GM18511 (cell line): ENCODE results near the gene SLC27A6.
"Not testable (repeated sequence)": the region's sequence is repeated elsewhere in the genome, so short reads cannot be mapped to it uniquely, and the experiment has no call there.

Source experiments
- ATAC-seq: cut with Tn5 transposase; IDR thresholded peaks from one replicate; pipeline ENCODE4 v1.9.1; 2021; ENCODE audit warnings: mild to moderate bottlenecking, moderate library complexity; ENCODE audit not compliant: unreplicated experiment

The SLC27A6 gene

GRCh38 chr5:128965011-128965637, at the start of gene SLC27A6:
Gene SLC27A6, plus strand, starts transcription at chr5:128965488. Its CDS starts 650 bp downstream, at chr5:128966138.
- ATAC-seq, result no peak

- ATAC-seq, result no peak
These were observed 45.7 kb upstream of the SLC27A6 start for GRCh38 chr5:128919542-128919941.

- ATAC-seq, result no peak
These were observed 44.7 kb upstream of the SLC27A6 start for GRCh38 chr5:128920345-128921215.

GRCh38 chr5:128924299-128924698, 41.0 kb upstream of the SLC27A6 start:
- ATAC-seq, result no peak

- no peak for ATAC-seq
These were observed 39.3 kb upstream of the SLC27A6 start for GRCh38 chr5:128925973-128926372.

GRCh38 chr5:128927644-128928043, 37.6 kb upstream of the SLC27A6 start:
- no peak for ATAC-seq

GRCh38 chr5:128932232-128932631, 33.1 kb upstream of the SLC27A6 start:
- not testable (repeated sequence) for ATAC-seq

- not testable (repeated sequence) for ATAC-seq
These were observed 22.2 kb upstream of the SLC27A6 start for GRCh38 chr5:128943100-128943499.

GRCh38 chr5:128949847-128950546, 15.3 kb upstream of the SLC27A6 start:
- ATAC-seq, result no peak

- ATAC-seq, result not testable (repeated sequence)
These were observed 14.0 kb upstream of the SLC27A6 start for GRCh38 chr5:128951301-128951700.

GRCh38 chr5:128956164-128956563, 9.1 kb upstream of the SLC27A6 start:
- ATAC-seq, result no peak

GRCh38 chr5:128962211-128962610, 3.1 kb upstream of the SLC27A6 start:
- no peak for ATAC-seq

- ATAC-seq, result no peak
These were observed 482 bp downstream of the SLC27A6 start for GRCh38 chr5:128965638-128966302.

GRCh38 chr5:128966375-128966774, 1.1 kb downstream of the SLC27A6 start:
- ATAC-seq, result no peak

GRCh38 chr5:128966846-128967245, 1.6 kb downstream of the SLC27A6 start:
- no peak for ATAC-seq

- ATAC-seq, result no peak
These were observed 8.0 kb downstream of the SLC27A6 start for GRCh38 chr5:128973244-128973643.

GRCh38 chr5:128974567-128974966, 9.3 kb downstream of the SLC27A6 start:
- ATAC-seq, result no peak

GRCh38 chr5:128979761-128980160, 14.5 kb downstream of the SLC27A6 start:
- no peak for ATAC-seq

GRCh38 chr5:128980917-128981316, 15.6 kb downstream of the SLC27A6 start:
- no peak for ATAC-seq

- ATAC-seq, result no peak
These were observed 19.2 kb downstream of the SLC27A6 start for GRCh38 chr5:128984480-128984879.

GRCh38 chr5:128988476-128988875, 23.2 kb downstream of the SLC27A6 start:
- no peak for ATAC-seq
